Measurements from ENCODE around the gene WDR12. TPM values are rescaled to one million over a fixed set of nuclear protein-coding genes. Genes with fewer than 3 reads are reported as not detected.

WDR12 gene
- total and polyA plus RNA-seq, 2 of the 13 experiments (the other 11 are each of a cell fraction or from before 2014, with no cell fraction given): 94.4 to 216 TPM

- TF ChIP-seq TFDP1 (CRISPR knock-in tag; IDR thresholded peaks at IDR 0.05; ENCODE audit: borderline replicate concordance) (0 out of 2 replicates have a peak, but pooled peaks have one; percentile 31), NFATC3 (CRISPR knock-in tag; IDR thresholded peaks at IDR 0.05) (no peak), CHD2 (IDR thresholded peaks at IDR 0.05; ENCODE audit: low read depth, low read length) (no peak), FOSL2 (CRISPR knock-in tag; IDR thresholded peaks at IDR 0.05) (no peak), KAT8 (CRISPR knock-in tag; IDR thresholded peaks at IDR 0.05) (0 out of 2 replicates have a peak, but pooled peaks have one; percentile 6), ZSCAN31 (CRISPR knock-in tag; IDR thresholded peaks at IDR 0.05; ENCODE audit: low read depth) (0 out of 2 replicates have a peak, but pooled peaks have one; percentile 78), GTF3A (CRISPR knock-in tag; conservative IDR thresholded peaks at IDR 0.05) (no peak), ZNF282 (IDR thresholded peaks at IDR 0.05; ENCODE audit: partially characterized antibody) (no peak), E2F5 (CRISPR knock-in tag; conservative IDR thresholded peaks at IDR 0.05) (no peak), ADNP (CRISPR knock-in tag; IDR thresholded peaks at IDR 0.05) (no peak), ZFP36L1 (CRISPR knock-in tag; IDR thresholded peaks at IDR 0.05) (0 out of 2 replicates have a peak, but pooled peaks have one; percentile 35), ZNF136 (CRISPR knock-in tag; IDR thresholded peaks at IDR 0.05; ENCODE audit: low read depth) (no peak), ZNF446 (CRISPR knock-in tag; IDR thresholded peaks at IDR 0.05) (no peak), ZNF567 (CRISPR knock-in tag; IDR thresholded peaks at IDR 0.05; ENCODE audit: borderline replicate concordance) (no peak), THAP11 (CRISPR knock-in tag; IDR thresholded peaks at IDR 0.05) (no peak), ZFY (CRISPR knock-in tag; IDR thresholded peaks at IDR 0.05) (no peak), ZEB1 (IDR thresholded peaks at IDR 0.05; ENCODE audit: insufficient replicate concordance, low read depth) (peak; percentile 90), RNF2 (conservative IDR thresholded peaks at IDR 0.05; ENCODE audit: low read depth) (no peak), SNAPC2 (CRISPR knock-in tag; IDR thresholded peaks at IDR 0.05) (no peak), ZNF256 (CRISPR knock-in tag; conservative IDR thresholded peaks at IDR 0.05) (no peak), ZFAT (CRISPR knock-in tag; conservative IDR thresholded peaks at IDR 0.05) (no peak), ZBTB1 (CRISPR knock-in tag; IDR thresholded peaks at IDR 0.05; ENCODE audit: borderline replicate concordance) (no peak), ZNF224 (CRISPR knock-in tag; IDR thresholded peaks at IDR 0.05) (no peak), ZNF451 (CRISPR knock-in tag; IDR thresholded peaks at IDR 0.05) (no peak)
- TF ChIP-seq, protein P1, sequence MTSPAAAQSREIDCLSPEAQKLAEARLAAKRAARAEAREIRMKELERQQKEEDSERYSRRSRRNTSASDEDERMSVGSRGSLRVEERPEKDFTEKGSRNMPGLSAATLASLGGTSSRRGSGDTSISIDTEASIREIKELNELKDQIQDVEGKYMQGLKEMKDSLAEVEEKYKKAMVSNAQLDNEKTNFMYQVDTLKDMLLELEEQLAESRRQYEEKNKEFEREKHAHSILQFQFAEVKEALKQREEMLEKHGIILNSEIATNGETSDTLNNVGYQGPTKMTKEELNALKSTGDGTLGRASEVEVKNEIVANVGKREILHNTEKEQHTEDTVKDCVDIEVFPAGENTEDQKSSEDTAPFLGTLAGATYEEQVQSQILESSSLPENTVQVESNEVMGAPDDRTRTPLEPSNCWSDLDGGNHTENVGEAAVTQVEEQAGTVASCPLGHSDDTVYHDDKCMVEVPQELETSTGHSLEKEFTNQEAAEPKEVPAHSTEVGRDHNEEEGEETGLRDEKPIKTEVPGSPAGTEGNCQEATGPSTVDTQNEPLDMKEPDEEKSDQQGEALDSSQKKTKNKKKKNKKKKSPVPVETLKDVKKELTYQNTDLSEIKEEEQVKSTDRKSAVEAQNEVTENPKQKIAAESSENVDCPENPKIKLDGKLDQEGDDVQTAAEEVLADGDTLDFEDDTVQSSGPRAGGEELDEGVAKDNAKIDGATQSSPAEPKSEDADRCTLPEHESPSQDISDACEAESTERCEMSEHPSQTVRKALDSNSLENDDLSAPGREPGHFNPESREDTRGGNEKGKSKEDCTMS (CRISPR knock-in tag; conservative IDR thresholded peaks at IDR 0.05): peak; percentile 40; the same call in 1 of the 2 replicates
- TF ChIP-seq, protein P2, sequence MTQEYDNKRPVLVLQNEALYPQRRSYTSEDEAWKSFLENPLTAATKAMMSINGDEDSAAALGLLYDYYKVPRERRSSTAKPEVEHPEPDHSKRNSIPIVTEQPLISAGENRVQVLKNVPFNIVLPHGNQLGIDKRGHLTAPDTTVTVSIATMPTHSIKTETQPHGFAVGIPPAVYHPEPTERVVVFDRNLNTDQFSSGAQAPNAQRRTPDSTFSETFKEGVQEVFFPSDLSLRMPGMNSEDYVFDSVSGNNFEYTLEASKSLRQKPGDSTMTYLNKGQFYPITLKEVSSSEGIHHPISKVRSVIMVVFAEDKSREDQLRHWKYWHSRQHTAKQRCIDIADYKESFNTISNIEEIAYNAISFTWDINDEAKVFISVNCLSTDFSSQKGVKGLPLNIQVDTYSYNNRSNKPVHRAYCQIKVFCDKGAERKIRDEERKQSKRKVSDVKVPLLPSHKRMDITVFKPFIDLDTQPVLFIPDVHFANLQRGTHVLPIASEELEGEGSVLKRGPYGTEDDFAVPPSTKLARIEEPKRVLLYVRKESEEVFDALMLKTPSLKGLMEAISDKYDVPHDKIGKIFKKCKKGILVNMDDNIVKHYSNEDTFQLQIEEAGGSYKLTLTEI (CRISPR knock-in tag; conservative IDR thresholded peaks at IDR 0.05): no peak
Measured at GRCh38 chr2:202870431-202871299, 40.8 kb downstream of the WDR12 start (continued).
